Activated naive CD4-positive, alpha-beta T cell (primary cell): Measurements from ENCODE around the gene NCAPD2.
"Not testable (repeated sequence)": the region's sequence is repeated elsewhere in the genome, so short reads cannot be mapped to it uniquely, and the experiment has no call there.

ENCODE experiments used
- DNase-seq, 4 experiments: peaks; one replicate each; lab custom pipeline; 2025; lab: John Stamatoyannopoulos, UW

Gene NCAPD2

DNA sequence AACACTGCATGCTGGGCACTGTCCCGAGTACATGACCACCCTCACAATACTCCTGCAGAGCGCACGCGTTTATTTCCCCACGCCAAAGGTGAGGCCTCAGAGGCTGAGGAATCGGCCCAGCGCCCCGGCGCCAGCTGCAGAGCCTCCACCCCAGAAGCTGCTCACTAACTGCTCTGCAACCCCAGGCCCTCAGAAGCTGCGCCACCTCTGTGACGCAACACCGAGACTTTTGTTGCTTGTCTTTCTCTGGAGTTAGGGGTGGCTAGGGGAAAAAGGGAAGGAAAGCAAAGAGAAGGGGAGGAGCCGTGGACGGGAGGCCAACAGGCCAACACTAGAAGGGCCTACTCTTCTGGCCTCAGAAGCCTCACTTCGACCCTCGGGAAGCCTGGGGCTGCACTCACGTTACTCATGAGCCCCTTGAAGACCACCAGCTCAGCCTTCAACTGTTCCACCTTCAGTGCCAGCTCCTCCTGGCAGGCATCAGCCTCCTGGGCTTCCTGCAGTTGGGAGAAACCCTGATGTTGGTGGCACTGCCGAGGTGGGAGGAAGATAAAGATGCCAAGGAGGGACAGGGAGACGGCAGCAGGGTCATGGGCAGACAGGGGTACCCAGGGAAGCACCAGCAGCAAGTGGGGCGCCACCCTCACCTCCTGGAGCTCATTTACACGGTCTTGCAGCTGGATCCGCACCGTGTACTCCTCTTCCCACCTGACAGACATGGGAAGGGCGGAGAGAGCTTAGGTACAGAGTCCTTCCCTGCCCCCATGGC is 56.6 kb downstream of the NCAPD2 start:
- no peak for DNase-seq

DNA sequence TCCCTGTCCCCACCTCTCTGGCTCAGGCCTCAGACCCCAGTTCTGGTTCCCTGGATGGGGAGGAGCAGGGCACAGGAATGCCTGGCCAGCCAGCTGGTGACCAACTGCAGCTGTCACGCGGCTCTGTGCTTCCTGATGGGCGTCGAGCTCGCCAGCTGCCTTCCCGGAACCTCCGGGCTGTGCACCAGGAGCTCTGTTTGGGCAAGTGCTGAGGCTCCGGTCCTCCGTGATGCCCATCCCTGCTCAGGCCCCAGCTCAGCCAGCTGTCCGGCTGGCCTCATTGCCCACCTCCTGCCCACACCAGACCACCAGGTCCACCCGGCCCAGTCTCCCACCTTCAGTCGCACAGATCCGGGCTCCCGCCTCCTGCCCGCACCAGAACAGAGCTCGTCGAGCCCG is 57.2 kb downstream of the NCAPD2 start:
- no peak for DNase-seq

DNA sequence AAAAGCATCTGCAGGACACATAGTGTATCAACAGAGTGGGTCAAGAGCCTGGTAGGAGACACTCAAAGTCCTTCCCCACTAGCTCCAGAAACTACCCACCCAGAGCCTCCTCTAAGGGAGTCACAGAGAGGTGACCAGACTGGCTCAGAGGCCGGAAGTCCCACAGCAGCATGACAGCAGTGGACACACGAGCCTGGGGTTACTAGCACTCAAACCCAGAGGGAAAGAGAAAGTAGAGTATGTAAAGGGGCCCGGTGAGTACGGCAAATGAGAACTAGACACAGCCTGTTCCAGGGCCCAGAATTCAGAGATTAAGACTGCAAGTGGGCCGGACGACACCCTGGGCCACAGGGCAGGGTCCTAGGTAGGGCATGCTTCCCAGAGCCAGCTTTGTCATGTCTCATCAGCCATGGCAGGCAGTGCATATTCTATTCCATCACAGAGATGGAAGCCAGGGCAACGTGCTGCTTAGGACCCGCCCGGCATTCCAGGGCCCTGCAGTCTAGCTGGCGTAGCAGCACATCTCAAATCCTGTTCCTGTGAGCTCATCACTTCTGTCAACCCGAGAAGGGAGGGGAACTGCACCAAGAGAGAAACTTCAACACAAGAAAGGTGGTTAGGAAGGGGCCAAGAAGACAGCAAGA is 57.7 kb downstream of the NCAPD2 start:
- DNase-seq, result no peak

DNA sequence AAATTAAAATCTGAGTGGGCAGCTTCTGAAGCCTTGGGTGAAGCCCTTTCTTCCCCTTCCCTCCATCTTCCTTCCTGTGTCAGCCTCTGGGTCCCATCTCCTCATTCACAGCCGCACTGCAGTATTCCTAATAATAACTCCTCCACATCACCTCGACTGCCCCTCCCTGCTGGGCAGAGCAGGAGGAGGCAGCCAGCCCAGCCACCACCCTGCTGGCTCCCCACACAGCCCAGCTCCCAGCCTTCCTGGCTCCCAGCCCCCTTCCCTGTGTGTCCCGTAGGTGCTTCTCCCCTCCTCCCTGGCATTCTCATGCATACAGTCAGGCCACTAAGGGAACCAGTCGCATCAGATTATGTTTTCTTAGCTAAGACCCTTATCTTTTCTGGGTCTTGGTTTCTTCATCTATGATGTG is 58.2 kb downstream of the NCAPD2 start:
- DNase-seq, result no peak

DNA sequence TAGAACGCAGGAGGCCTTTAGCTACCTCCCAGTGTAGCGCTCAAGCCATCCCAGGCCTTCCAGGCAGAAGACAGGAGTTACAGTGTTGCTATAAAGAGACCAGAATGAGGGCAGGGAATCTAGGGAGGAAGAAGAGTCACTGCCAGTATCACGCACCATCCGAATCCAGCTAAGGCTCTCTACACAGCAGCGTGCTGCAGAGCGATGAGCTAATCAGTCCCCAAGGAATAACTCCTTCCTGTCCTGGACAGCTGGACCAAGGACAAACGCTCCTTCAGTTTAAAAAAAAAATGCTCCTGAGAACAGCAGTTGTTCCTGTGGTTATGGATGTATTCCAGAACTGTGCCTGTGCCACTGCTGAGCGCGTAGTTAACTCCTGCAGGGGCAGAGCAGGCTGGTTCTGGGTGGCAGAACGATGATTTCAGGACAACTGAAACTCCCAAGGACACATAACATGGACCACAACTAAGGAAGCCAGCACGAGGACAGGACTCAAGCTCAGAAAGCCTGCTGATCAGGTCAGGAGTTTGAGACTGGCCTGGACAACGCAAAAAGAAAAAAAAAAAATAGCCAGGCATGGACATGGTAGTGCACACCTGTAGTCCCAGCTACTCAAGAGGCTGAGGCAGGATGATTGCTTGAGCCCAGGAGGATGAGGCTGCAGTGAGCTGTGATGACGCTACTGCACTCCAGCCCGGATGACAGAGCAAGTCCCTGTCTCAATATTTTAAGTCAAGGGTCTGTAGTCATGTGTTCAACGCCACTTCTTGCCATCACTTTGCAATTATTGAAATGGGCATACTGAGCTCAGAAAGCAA is 59.4 kb downstream of the NCAPD2 start:
- no peak for DNase-seq

DNA sequence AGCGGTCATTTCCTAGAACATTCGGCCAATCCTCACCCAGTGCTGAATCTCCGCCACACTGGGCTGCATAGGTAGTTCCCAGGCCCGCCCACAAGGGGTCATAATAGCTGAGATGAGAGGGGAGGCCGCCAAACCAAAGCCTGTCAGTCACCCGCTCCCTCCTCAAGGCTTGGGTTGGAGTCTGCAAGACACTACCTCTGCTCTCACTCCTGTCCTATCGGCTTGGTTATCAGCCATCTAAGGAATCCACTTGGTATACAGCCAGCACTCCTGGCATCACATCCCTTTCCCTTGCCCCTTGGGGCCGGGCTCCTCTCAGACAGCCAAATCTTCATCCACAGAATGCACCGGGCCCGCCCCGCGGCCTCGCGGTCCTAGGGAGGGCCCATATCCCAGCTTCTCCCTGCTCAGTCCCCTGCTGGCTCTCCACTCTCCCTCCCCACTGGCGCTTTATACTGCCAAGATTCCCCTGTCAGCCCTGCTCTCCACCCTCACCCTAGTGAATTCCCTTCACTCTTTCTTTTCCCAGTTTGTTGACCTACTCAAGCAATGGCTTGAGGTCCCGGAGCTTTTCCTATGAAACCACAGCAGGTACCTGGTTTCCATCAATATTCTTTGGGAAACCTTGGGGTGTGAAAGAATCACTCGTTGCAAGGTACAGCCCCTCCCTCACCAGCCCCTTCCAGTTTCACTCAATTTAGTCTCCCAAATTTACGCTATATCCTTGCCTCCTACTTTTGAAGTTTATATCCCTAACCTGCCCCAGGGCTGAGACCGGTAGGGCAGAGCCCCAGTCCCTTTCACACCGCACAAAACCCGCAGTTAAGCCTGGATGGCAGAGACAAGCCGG is 60.5 kb downstream of the NCAPD2 start:
- peak in 3 of 4 experiments; percentile 28 to 62 (median 32) for DNase-seq

DNA sequence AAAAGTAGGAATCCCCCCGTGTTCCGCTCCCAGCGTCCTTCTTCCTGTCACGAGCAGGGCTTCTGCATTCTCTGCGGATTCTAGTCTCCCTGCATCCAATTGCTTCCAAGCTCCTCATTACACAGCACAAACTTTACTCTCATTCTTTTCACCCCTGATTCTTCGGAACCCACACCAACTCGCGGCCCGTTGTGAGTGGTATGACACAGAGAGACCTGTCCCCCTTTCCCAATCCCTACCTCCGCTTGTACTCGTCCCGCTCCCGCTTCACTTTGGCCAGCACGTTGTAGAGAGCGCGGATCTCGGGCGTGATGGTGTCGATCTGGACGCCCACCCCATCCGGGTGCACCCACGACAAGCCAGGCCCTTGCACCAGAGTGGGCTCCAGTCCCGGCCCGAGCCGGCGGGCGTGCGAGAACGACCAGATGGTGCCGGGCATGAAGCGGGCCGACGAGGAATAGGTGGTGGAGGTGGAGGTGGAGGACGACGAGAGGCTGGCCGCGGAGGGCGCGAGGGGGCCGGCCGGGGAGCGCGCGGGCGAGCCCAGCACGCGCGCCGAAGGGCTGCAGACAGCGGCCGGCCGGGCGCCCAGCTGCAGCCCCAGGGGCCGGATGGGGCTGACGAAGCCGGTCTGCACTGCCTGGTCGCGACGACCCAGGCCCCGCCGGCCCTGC is 61.3 kb downstream of the NCAPD2 start:
- DNase-seq, result no peak

DNA sequence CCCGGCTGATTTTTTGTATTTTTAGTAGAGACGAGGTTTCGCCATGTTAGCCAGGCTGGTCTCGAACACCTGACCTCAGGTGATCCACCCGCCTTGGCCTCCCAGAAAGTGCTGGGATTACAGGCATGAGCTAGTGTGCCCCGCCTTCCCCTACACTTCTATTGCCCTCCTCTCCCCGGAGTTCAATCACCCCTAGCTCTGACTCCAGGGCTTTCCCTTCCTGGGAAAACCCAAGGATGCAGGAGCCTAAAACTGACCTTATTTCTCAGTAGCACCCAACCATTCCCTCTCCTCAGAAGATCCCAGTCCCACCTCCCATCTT is 62.6 kb downstream of the NCAPD2 start:
- not testable (repeated sequence) for DNase-seq

DNA sequence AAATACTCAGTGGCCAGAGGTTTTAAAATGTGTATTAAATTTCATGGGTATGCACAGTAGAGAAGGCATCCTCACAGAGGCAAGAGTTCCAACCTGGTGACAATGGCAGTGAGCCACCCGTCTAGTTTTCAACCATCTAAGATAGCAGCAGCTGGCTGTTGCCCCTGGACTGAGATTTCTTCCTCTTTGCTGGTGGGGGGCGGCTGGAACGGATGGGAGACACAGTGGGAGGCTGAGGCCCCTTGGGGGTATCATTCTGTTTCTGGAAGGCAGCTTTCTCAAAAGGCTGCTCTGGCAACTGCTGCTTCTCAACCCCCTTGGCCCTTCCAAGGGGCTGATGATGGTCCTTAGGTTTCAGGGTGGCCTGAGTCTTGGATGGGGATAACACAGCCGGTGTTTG is 63.0 kb downstream of the NCAPD2 start:
- DNase-seq, result no peak

DNA sequence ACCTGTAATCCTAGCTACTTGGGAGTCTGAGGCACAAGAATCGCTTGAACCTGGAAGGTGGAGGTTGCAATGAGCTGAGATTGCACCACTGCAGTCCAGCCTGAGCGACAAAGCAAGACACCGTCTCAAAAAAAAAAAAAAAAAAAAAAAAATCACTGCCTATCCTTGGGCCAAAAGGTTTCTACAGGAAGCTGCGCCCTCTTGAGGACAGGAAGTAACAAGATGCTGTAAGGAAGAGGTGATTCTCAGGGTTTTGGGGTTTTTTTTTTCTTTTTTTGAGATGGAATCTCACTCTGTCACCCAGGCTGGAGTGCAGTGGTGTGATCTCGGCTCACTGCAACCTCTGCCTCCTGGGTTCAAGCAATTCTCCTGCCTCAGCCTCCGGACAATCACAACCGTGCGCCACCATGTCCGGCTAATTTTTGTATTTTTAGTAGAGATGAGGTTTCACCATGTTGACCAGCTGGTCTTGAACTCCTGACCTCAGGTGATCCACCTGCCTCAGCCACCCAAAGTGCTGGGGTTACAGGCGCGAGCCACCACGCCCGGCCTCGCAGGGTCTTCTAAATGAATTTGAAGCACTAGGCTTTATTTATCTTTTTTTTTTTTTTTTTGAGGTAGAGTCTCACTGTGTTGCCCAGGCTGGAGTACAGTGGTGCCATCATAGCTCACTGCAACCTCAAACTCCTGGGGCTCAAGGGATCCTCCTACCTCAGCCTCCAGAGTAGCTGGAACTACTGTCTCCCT is 64.3 kb downstream of the NCAPD2 start:
- DNase-seq, result not testable (repeated sequence)

DNA sequence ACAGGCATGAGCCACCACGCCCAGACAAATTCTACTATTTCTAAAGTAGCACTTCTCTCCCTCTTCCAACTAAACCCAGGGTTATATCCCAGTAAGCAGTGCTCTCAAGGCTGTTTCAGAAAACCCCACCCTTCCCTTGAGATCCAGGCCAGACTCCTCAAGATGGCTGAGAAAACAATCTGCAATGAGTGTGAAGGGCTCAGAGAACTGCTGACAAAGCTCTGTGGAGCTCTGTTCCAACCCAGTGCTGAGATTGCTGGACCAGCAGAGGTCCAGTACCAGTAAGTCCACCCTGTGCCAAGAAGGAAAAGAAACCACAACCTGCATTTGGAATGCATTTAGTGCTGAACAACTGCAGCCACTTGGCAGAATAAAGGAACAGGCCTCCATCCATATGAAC is 65.6 kb downstream of the NCAPD2 start:
- no peak for DNase-seq

DNA sequence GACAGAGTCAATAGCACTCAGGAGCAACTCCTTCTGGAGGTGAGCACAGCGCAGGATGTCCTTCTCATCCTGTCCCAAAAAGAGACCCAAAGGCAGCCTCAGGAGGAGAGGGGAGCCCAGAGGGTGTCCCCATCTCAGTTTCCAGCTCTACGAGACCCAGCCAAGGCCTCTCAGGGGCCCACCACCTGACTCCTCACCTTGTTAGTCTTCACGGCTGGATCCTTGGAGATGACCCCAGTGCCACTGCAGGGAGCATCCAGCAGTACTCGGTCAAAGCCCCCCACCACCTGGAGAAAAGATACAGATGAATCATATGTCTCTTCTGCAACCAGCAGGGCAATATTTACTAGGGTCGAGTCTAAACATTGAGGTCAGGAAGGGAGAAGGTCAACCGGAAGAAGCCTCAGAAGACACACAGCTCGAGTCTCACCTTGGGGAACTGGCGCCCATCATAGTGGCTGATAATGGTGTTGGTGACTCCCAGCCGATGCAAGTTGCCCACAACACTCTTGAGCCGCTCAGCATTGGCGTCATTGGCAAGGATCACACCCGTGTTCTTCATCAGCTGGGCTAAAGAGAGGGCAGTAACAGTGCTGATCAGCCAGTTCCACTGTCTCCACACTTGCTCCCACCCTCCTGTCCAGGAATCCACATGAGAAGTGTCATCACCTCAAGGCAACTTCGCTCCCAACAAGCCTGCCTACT is 66.8 kb downstream of the NCAPD2 start:
- DNase-seq, result no peak

DNA sequence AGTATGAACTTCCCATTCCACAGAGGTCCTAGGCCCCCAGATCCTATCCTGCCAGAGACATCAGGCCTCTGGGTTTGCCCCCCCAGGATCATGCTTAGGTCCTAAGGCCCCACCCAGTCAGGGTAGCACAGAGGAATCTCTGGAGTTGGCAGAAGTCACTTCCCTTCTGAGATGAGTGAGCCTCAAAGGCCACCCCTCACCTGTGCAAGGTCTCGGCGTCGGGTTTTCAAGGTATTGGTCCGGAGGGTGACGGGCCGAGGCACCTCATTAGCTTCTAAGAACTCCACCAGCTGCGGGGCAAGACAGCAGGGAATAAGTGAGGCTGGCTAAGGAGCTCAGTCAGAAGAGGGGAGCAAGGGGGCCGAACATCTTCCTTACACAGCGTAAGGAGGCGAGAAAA is 69.0 kb downstream of the NCAPD2 start:
- DNase-seq, result no peak

DNA sequence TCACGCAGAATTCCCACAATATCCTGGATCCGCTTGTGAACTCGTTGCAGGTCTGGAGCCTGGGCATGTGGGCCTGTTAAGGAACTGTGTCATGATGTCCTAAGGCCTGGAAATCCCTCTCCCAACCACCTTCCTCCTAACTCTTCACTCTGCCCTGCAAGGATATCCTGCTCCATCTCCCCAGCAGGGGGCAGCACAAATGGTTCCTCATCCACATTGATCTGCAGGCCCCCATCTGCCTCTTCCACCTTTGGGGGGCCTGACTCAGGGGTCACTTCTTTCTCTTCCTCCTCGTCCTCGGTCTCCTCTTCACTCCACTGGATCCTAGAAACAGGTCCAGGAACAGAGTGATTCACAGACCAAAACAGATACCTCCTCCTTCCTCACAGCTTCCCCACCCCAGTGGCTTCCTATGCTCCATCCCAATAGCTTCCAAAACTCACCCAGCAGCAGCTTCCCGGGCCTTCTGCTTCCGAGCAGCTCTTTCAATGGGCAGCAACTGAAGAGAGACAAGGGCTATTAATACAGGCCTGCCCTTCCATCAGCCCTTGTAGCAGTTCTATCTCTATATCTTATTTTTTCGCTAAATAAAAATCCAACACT is 69.6 kb downstream of the NCAPD2 start:
- peak; percentile 27 to 61 (median 38) for DNase-seq

DNA sequence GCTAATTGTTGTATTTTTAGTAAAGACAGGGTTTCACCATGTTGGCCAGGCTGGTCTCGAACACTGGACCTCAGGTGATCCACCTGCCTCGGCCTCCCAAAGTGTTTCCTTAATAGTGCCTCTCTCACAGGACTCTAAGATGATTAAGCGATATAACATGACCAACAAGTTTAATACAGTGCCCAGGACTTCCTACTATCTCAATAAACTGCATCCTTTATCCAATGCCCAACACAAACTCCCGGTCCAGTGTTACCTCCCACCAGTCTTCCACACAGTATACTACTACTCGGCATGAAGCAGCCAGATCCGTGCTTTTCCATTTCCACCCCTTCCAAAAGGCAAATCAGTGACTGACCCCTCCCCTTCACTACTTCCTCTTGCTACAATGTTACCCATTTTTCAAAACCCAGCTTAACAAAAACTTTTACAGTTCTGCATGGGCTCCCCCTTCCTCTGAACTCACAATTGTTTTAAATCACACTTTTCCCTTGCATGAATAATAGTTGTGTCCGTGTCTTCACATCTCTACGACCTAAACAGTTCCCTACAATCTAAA is 73.3 kb downstream of the NCAPD2 start:
- no peak for DNase-seq

DNA sequence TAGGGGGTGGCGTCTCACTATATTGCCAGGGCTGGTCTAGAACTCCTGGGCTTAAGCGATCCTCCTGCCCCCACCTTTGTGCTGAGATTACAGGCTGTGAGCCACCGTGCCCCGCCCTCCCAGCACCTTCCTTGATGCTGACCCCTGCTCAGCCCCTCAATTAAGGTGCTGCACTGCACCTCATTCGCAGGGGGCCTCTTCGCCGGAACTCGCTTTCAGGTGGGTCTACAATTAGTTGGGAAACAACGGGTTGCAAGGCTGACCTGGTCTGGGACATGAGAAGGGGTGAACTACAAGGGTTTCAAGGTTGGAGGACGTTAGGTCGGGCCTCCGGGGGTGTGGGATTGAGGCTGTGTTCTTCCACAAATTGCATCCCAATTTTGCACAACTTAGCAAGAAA is 75.4 kb downstream of the NCAPD2 start:
- DNase-seq, result no peak

DNA sequence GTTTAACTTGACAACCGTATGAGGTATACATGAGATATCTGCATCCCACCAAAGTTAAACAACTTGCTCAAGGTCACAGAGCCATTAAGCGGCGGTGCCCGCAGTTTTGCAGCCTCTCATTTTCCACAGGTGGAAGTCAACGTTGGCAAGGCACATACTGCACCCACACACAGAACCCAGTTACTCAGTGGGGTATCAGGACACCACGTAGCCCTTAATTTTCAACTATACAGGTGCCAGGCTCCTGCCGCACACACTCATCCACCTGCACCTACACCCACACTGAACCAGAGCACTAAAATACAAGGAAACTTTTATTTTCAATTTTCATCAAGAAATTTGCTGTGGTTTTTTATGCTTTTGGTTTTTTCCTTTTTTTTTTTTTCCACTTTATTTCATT is 75.9 kb downstream of the NCAPD2 start:
- no peak for DNase-seq

DNA sequence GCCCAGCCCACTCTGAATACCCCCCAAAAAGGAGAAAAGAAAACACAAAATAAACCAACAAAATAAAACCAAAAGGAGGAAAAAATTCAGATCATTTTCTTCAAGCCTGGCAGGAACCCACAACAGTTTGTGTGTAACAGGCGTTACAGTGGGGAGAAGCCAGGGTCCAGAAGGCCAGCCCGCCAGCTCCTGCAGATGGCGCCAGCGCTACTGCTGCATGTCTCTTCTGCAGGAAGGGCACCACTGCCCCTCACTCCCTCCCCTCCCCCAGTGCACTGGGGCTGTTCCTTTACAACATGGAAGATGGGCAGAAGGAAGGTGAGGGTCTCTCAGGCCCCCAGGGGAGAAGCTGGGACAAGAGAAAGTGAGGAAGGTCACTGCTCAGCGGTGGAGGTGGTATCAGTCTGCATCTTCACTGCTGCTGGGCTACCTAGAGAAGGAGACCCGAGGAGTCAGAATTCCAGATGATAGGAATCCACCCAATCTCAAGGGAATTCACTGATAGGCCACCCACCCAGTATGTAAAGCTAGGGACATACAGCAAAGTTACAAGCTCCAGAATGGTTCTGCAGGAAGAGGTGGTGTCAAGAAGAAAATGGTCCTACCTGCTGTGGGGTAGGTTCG is 76.5 kb downstream of the NCAPD2 start:
- DNase-seq, result peak in 1 of 4 experiments; percentile 24

DNA sequence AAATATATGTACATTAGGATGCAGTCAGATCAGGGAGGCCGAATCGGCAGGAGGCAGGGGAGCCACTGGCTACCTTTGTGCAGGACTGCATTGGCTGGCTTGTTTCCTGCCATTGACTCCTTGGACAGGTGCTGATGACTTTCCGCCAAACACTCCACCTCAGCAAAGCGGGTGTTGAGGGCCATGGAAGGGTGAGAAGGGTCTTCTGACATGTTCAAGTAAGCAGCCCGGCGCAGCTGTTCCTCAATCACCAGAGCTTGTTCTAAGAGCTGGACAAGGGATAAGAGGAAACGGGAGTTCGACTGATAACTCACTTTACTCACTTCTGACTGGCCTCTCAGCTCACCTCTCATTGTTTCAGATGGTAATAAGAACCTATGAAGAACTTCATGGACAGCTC is 79.1 kb downstream of the NCAPD2 start:
- no peak for DNase-seq
